Neuronal stem cell (in vitro differentiated cells): ENCODE measurements around the gene PLPP3.

Experiments
- DNase-seq: peaks from one replicate; pipeline ENCODE4 v3.0.0-alpha.2; 2013; ENCODE audit warnings: low spot score
- H2AFZ ChIP-seq: one replicate; pipeline ENCODE4 v1.6.1; 2013; ENCODE audit warnings: mild to moderate bottlenecking, low read length, inconsistent platforms
- H2AK5ac ChIP-seq: 2 replicates; pipeline ENCODE4 v1.6.1; 2013; ENCODE audit warnings: low read depth, mild to moderate bottlenecking, inconsistent platforms, low read length, moderate library complexity, mixed read lengths
- H2BK120ac ChIP-seq: 2 replicates; pipeline ENCODE4 v1.6.1; 2013; ENCODE audit warnings: low read depth, mild to moderate bottlenecking, inconsistent platforms, low read length, moderate library complexity, mixed read lengths
- H2BK12ac ChIP-seq: one replicate; pipeline ENCODE4 v1.6.1; 2013; ENCODE audit warnings: low read length, inconsistent platforms
- H2BK15ac ChIP-seq: 2 replicates; pipeline ENCODE4 v1.6.1; 2013; ENCODE audit warnings: mild to moderate bottlenecking, low read length, inconsistent platforms, mixed read lengths
- H2BK5ac ChIP-seq: one replicate; pipeline ENCODE4 v1.6.1; 2013; ENCODE audit warnings: inconsistent platforms, mild to moderate bottlenecking, low read length, moderate library complexity
- H3K14ac ChIP-seq: one replicate; pipeline ENCODE4 v1.6.1; 2013; ENCODE audit warnings: low read length, inconsistent platforms
- H3K18ac ChIP-seq: 2 replicates; pipeline ENCODE4 v1.6.1; 2013; ENCODE audit warnings: low read length, inconsistent platforms
- H3K23ac ChIP-seq: 2 replicates; pipeline ENCODE4 v1.6.1; 2013; ENCODE audit warnings: low read depth, mild to moderate bottlenecking, mixed read lengths, low read length, inconsistent platforms; ENCODE audit not compliant: poor library complexity
- H3K27ac ChIP-seq: replicated peaks from 3 replicates; pipeline ENCODE4 v1.5.1; 2013; ENCODE audit warnings: low read length, inconsistent platforms
- H3K27me3 ChIP-seq, 3 experiments: 2 replicates each; pipeline ENCODE4 v1.6.1; 2013; ENCODE audit warnings: low read length in 3 of 3, mild to moderate bottlenecking in 2 of 3, inconsistent platforms in 1 of 3, low read depth in 1 of 3, mixed read lengths in 1 of 3, moderate library complexity in 1 of 3; ENCODE audit not compliant: control insufficient read depth in 3 of 3, insufficient read depth in 3 of 3
- H3K36me3 ChIP-seq, 2 donors: replicated peaks in 1 of 2; 2 replicates each; pipeline ENCODE4 v1.6.1; 2013; ENCODE audit warnings: low read length in 2 of 2; ENCODE audit not compliant: control insufficient read depth in 2 of 2, insufficient read depth in 2 of 2
- H3K4ac ChIP-seq: 2 replicates; pipeline ENCODE4 v1.6.1; 2013; ENCODE audit warnings: inconsistent platforms, mild to moderate bottlenecking, low read length, moderate library complexity
- H3K4me1 ChIP-seq, 2 donors: 1 replicate in 1 of 2; 2 replicates in 1 of 2; pipeline ENCODE4 v1.6.1; 2013; ENCODE audit warnings: low read length in 2 of 2, low read depth in 1 of 2; ENCODE audit not compliant: control insufficient read depth in 2 of 2, insufficient read depth in 1 of 2
- H3K4me2 ChIP-seq: one replicate; pipeline ENCODE4 v1.6.1; 2013; ENCODE audit warnings: mild to moderate bottlenecking, low read length, inconsistent platforms; ENCODE audit not compliant: insufficient read depth, poor library complexity, severe bottlenecking
- H3K4me3 ChIP-seq, 2 donors: 2 replicates each; pipeline ENCODE4 v1.5.1; 2013; ENCODE audit warnings: low read length in 2 of 2, mild to moderate bottlenecking in 2 of 2, inconsistent platforms in 1 of 2, moderate library complexity in 1 of 2
- H3K79me1 ChIP-seq: one replicate; pipeline ENCODE4 v1.6.1; 2013; ENCODE audit warnings: low read depth, mild to moderate bottlenecking, inconsistent platforms, low read length, moderate library complexity
- H3K9ac ChIP-seq: one replicate; pipeline ENCODE4 v1.6.1; 2013; ENCODE audit warnings: mild to moderate bottlenecking, low read depth, low read length, inconsistent platforms; ENCODE audit not compliant: poor library complexity
- H3K9me3 ChIP-seq, 2 donors: replicated peaks in 1 of 2; 2 replicates each; pipeline versions ENCODE3 to v1.6.1; 2013; ENCODE audit warnings: low read length in 2 of 2, mild to moderate bottlenecking in 2 of 2, inconsistent platforms in 1 of 2, low read depth in 1 of 2, mixed read lengths in 1 of 2, moderate library complexity in 1 of 2; ENCODE audit not compliant: control insufficient read depth in 2 of 2, insufficient read depth in 1 of 2
- H4K8ac ChIP-seq: one replicate; pipeline ENCODE4 v1.6.1; 2013; ENCODE audit warnings: low read depth, mild to moderate bottlenecking, inconsistent platforms, low read length, moderate library complexity
- H4K91ac ChIP-seq: one replicate; pipeline ENCODE4 v1.6.1; 2013; ENCODE audit warnings: low read length, low read depth, mild to moderate bottlenecking, inconsistent platforms; ENCODE audit not compliant: poor library complexity
- WGBS, 2 donors: extraction: QIAGEN DNeasy Blood & Tissue Kit; methylation state at CpG; one replicate each; pipeline ENCODE4 v1.1.7; 2013; ENCODE audit warnings: missing lambda C conversion rate in 2 of 2, mixed read lengths in 1 of 2; ENCODE audit not compliant: insufficient read length in 2 of 2, insufficient replicate concordance in 1 of 2; ENCODE audit errors: extremely low coverage in 2 of 2; 5-methylcytosine and 5-hydroxymethylcytosine counted together

Gene PLPP3

GRCh38 chr1:56580771-56581170 lies 1.4 kb upstream of the PLPP3 start:
- WGBS, 2 donors, result no CpG with 5 or more reads among the region's 10 CpGs
- no peak overlapping the region for H3K23ac ChIP-seq
- no peak overlapping the region for H2BK5ac ChIP-seq
- H4K91ac ChIP-seq, result no peak overlapping the region
- H2BK12ac ChIP-seq, result no peak overlapping the region
- no peak overlapping the region for H4K8ac ChIP-seq
- H3K9me3 ChIP-seq, result no peaks in the 10 kb centered on the region
- H3K9ac ChIP-seq, result no peak overlapping the region
- H2AFZ ChIP-seq, result no peak overlapping the region
- no peaks in the 10 kb centered on the region for H3K27me3 ChIP-seq
- no peak for DNase-seq
- H3K4me1 ChIP-seq, result peaks cover 8 to 12% of the 10 kb centered on the region in 2 donors
- H3K18ac ChIP-seq, result no peak overlapping the region
- no peaks in the 10 kb centered on the region for H3K79me1 ChIP-seq
- no peak overlapping the region for H3K14ac ChIP-seq
- no peak overlapping the region for H2AK5ac ChIP-seq
- no peak overlapping the region for H3K4me3 ChIP-seq
- no peak overlapping the region for H2BK15ac ChIP-seq
- H3K4ac ChIP-seq, result no peak overlapping the region
- no peak overlapping the region for H2BK120ac ChIP-seq
- no peak overlapping the region for H3K4me2 ChIP-seq
- no peak overlapping the region for H3K27ac ChIP-seq
- H3K36me3 ChIP-seq, result no peaks in the 10 kb centered on the region

GRCh38 chr1:56578138-56578962 lies 1.0 kb downstream of the PLPP3 start:
- H3K4ac ChIP-seq, result peak overlapping the region; percentile 61
- H3K9ac ChIP-seq, result peak overlapping the region; percentile 97
- H3K18ac ChIP-seq, result peak overlapping the region; percentile 99
- H2AFZ ChIP-seq, result peak overlapping the region; percentile 90
- peak overlapping the region; percentile 39 for H2BK120ac ChIP-seq
- H3K27ac ChIP-seq, result peak overlapping the region; percentile 96
- H3K14ac ChIP-seq, result peak overlapping the region; percentile 60
- H4K8ac ChIP-seq, result no peak overlapping the region
- peaks cover 8 to 12% of the 10 kb centered on the region in 2 donors for H3K4me1 ChIP-seq
- H2BK12ac ChIP-seq, result peak overlapping the region; percentile 91
- H4K91ac ChIP-seq, result no peak overlapping the region
- peak overlapping the region; percentile 57 to 96 for H3K4me3 ChIP-seq
- peak overlapping the region; percentile 56 for H3K23ac ChIP-seq
- DNase-seq, result no peak
- H3K4me2 ChIP-seq, result peak overlapping the region; percentile 90
- H3K79me1 ChIP-seq, result no peaks in the 10 kb centered on the region
- peaks cover 0 to 3% of the 10 kb centered on the region in 2 donors for H3K36me3 ChIP-seq
- WGBS, 2 donors, result no CpG with 5 or more reads among the region's 64 CpGs
- peak overlapping the region; percentile 60 for H2AK5ac ChIP-seq
- no peaks in the 10 kb centered on the region for H3K27me3 ChIP-seq
- H2BK5ac ChIP-seq, result peak overlapping the region; percentile 99
- H2BK15ac ChIP-seq, result peak overlapping the region; percentile 90
- H3K9me3 ChIP-seq, result no peaks in the 10 kb centered on the region

GRCh38 chr1:56577406-56578137 lies 1.8 kb downstream of the PLPP3 start:
- Histone ChIP-seq H2AK5ac (peak overlapping the region; percentile 60), H3K4me3 (peak overlapping the region; percentile 57 to 96), H3K4me2 (peak overlapping the region; percentile 90), H3K23ac (no peak overlapping the region), H3K27ac (no peak overlapping the region), H3K9me3 (no peaks in the 10 kb centered on the region), H3K18ac (peak overlapping the region; percentile 46), H3K4me1 (peaks cover 9 to 18% of the 10 kb centered on the region in 2 donors), H2BK120ac (no peak overlapping the region), H3K27me3 (no peaks in the 10 kb centered on the region), H3K9ac (peak overlapping the region; percentile 97), H3K4ac (no peak overlapping the region), H3K79me1 (no peaks in the 10 kb centered on the region), H2AFZ (no peak overlapping the region), H4K8ac (no peak overlapping the region), H2BK15ac (no peak overlapping the region), H2BK12ac (no peak overlapping the region), H2BK5ac (no peak overlapping the region), H3K36me3 (peaks cover 0 to 3% of the 10 kb centered on the region in 2 donors), H4K91ac (no peak overlapping the region), H3K14ac (no peak overlapping the region)
- DNase-seq, result no peak
- WGBS, 2 donors, result no CpG with 5 or more reads among the region's 12 CpGs

GRCh38 chr1:56576880-56577405 lies 2.4 kb downstream of the PLPP3 start:
- no peak for DNase-seq
- peak overlapping the region; percentile 57 to 96 for H3K4me3 ChIP-seq

More at GRCh38 chr1:56576880-56577405, 2.4 kb downstream of the PLPP3 start:
- no peaks in the 10 kb centered on the region for H3K27me3 ChIP-seq
- peaks cover 0 to 3% of the 10 kb centered on the region in 2 donors for H3K36me3 ChIP-seq
- no peak overlapping the region for H2AK5ac ChIP-seq
- no peaks in the 10 kb centered on the region for H3K9me3 ChIP-seq
- no peak overlapping the region for H2BK5ac ChIP-seq
- no peak overlapping the region for H3K23ac ChIP-seq
- H3K4ac ChIP-seq, result no peak overlapping the region
- H3K79me1 ChIP-seq, result no peaks in the 10 kb centered on the region
- H3K27ac ChIP-seq, result no peak overlapping the region
- H3K18ac ChIP-seq, result no peak overlapping the region
- H4K8ac ChIP-seq, result no peak overlapping the region
- H2BK15ac ChIP-seq, result no peak overlapping the region
- H3K4me2 ChIP-seq, result peak overlapping the region; percentile 90
- no peak overlapping the region for H2BK12ac ChIP-seq
- H2BK120ac ChIP-seq, result no peak overlapping the region
- H4K91ac ChIP-seq, result no peak overlapping the region
- no peak overlapping the region for H3K9ac ChIP-seq
- H3K14ac ChIP-seq, result no peak overlapping the region
- WGBS, 2 donors, result no CpG with 5 or more reads among the region's 1 CpG
- H2AFZ ChIP-seq, result no peak overlapping the region
- H3K4me1 ChIP-seq, result peaks cover 11 to 24% of the 10 kb centered on the region in 2 donors
